ENCODE measurements around the gene MEDAG. TPM values are rescaled to one million over a fixed set of nuclear protein-coding genes. Genes with fewer than 3 reads are reported as not detected.

Gene MEDAG
- total RNA-seq, 6 experiments from 2014 or later, result 0.24 to 0.44 (median 0.30) TPM; not detected in 3

- ATAC-seq (no peak), DNase-seq (no peak)
- 90% methylated on average over 14 of the region's 17 CpGs for WGBS (ENCODE audit: insufficient coverage, low coverage, low lambda C conversion rate, missing lambda C conversion rate)
- no peak overlapping the region for H3K27ac ChIP-seq
- intact Hi-C loops (cut with DNase I), result no loop called here
- no peak overlapping the region for H3K4me3 ChIP-seq
- no peaks in the 10 kb centered on the region for H3K9me3 ChIP-seq
- no peaks in the 10 kb centered on the region for H3K27me3 ChIP-seq
- no peaks in the 10 kb centered on the region for H3K36me3 ChIP-seq
- no peaks in the 10 kb centered on the region for H3K4me1 ChIP-seq
- TF ChIP-seq, protein P1, sequence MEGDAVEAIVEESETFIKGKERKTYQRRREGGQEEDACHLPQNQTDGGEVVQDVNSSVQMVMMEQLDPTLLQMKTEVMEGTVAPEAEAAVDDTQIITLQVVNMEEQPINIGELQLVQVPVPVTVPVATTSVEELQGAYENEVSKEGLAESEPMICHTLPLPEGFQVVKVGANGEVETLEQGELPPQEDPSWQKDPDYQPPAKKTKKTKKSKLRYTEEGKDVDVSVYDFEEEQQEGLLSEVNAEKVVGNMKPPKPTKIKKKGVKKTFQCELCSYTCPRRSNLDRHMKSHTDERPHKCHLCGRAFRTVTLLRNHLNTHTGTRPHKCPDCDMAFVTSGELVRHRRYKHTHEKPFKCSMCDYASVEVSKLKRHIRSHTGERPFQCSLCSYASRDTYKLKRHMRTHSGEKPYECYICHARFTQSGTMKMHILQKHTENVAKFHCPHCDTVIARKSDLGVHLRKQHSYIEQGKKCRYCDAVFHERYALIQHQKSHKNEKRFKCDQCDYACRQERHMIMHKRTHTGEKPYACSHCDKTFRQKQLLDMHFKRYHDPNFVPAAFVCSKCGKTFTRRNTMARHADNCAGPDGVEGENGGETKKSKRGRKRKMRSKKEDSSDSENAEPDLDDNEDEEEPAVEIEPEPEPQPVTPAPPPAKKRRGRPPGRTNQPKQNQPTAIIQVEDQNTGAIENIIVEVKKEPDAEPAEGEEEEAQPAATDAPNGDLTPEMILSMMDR (IDR thresholded peaks at IDR 0.05), result no peak
- TF ChIP-seq POLR2A (IDR thresholded peaks at IDR 0.05), result no peak
Observed at GRCh38 chr13:30871588-30872275, 34.3 kb upstream of the MEDAG start.

- intact Hi-C loops (cut with DNase I), result no loop called here
- TF ChIP-seq POLR2A (IDR thresholded peaks at IDR 0.05), result no peak
- TF ChIP-seq, protein P1 (IDR thresholded peaks at IDR 0.05), result no peak
- ATAC-seq, result no peak
- Histone ChIP-seq H3K4me3 (no peak overlapping the region), H3K9me3 (no peaks in the 10 kb centered on the region), H3K4me1 (no peaks in the 10 kb centered on the region), H3K27me3 (no peaks in the 10 kb centered on the region), H3K36me3 (no peaks in the 10 kb centered on the region), H3K27ac (no peak overlapping the region)
- WGBS (ENCODE audit: insufficient coverage, low coverage, low lambda C conversion rate, missing lambda C conversion rate), result 83% methylated on average over 4 of the region's 7 CpGs
- DNase-seq, result no peak
Observed at GRCh38 chr13:30872276-30872594, 33.8 kb upstream of the MEDAG start.

- no peaks in the 10 kb centered on the region for H3K4me1 ChIP-seq
- no peak overlapping the region for H3K4me3 ChIP-seq
- H3K36me3 ChIP-seq, result no peaks in the 10 kb centered on the region
- peak in 1 of 4 donors; percentile 33 for ATAC-seq
- WGBS (ENCODE audit: insufficient coverage, low coverage, low lambda C conversion rate, missing lambda C conversion rate), result 73% methylated on average over 5 of the region's 6 CpGs
- TF ChIP-seq, protein P1 (IDR thresholded peaks at IDR 0.05), result no peak
- no peak for TF ChIP-seq POLR2A (IDR thresholded peaks at IDR 0.05)
- DNase-seq, result no peak
- no peak overlapping the region for H3K27ac ChIP-seq
- no peaks in the 10 kb centered on the region for H3K9me3 ChIP-seq
- H3K27me3 ChIP-seq, result no peaks in the 10 kb centered on the region
- intact Hi-C loops (cut with DNase I), result no loop called here
Observed at GRCh38 chr13:30872685-30873461, 33.2 kb upstream of the MEDAG start.

DNA sequence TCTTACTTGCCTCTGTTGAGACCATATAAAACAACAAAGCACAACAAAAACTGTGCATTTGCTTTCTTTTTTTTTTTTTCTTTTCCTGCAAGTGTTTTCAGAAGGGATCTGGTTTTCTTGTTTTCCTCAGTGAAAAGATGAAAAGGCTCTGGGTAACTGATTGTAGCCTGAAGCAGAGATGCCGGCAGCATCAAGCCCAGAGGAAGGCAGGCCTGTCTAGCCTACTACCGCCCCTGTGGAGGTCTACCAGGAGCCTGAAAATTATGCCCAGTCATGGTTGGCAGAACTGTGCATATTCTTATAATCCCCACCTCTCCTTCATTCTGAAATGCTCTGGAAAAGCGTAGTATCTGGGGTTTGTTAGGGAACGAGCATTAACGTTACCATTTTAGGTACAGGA is 32.6 kb upstream of the MEDAG start:
- H3K27ac ChIP-seq, result no peak overlapping the region
- WGBS (ENCODE audit: insufficient coverage, low coverage, low lambda C conversion rate, missing lambda C conversion rate), result 66% methylated on average over 5 of the region's 5 CpGs
- no peaks in the 10 kb centered on the region for H3K9me3 ChIP-seq
- no peak for ATAC-seq
- H3K27me3 ChIP-seq, result no peaks in the 10 kb centered on the region
- no peak for DNase-seq
- no peaks in the 10 kb centered on the region for H3K36me3 ChIP-seq
- intact Hi-C loops (cut with DNase I), result no loop called here
- TF ChIP-seq, protein P1 (IDR thresholded peaks at IDR 0.05), result no peak
- TF ChIP-seq POLR2A (IDR thresholded peaks at IDR 0.05), result no peak
- no peaks in the 10 kb centered on the region for H3K4me1 ChIP-seq
- no peak overlapping the region for H3K4me3 ChIP-seq

Measured in right lobe of liver (tissue), 6 donors.